Trophoblast cell (in vitro differentiated cells and primary cell): Measurements from ENCODE around the gene BMP10.

Source experiments
- DNase-seq, 2 donors: peaks; one replicate each; pipeline ENCODE4 v3.0.0-alpha.2; 2016
- H2AFZ ChIP-seq: 2 replicates; pipeline ENCODE4 v1.6.1; 2013; ENCODE audit warnings: low read length, moderate library complexity, mild to moderate bottlenecking; ENCODE audit not compliant: insufficient read depth, poor library complexity
- H2AK5ac ChIP-seq: 2 replicates; pipeline ENCODE4 v1.6.1; 2013; ENCODE audit warnings: mild to moderate bottlenecking, low read length
- H2BK120ac ChIP-seq: 2 replicates; pipeline ENCODE4 v1.6.1; 2013; ENCODE audit warnings: low read length, mild to moderate bottlenecking, moderate library complexity; ENCODE audit not compliant: insufficient read depth, poor library complexity
- H2BK12ac ChIP-seq: 2 replicates; pipeline ENCODE4 v1.6.1; 2013; ENCODE audit warnings: mild to moderate bottlenecking, low read length, moderate library complexity
- H2BK5ac ChIP-seq: 2 replicates; pipeline ENCODE4 v1.6.1; 2013; ENCODE audit warnings: low read length, low read depth, moderate library complexity, mild to moderate bottlenecking; ENCODE audit not compliant: poor library complexity
- H3K14ac ChIP-seq: 2 replicates; pipeline ENCODE4 v1.6.1; 2013; ENCODE audit warnings: mild to moderate bottlenecking, low read length
- H3K18ac ChIP-seq: 2 replicates; pipeline ENCODE4 v1.6.1; 2013; ENCODE audit warnings: mild to moderate bottlenecking, low read length
- H3K23ac ChIP-seq: 2 replicates; pipeline ENCODE4 v1.6.1; 2013; ENCODE audit warnings: low read length
- H3K27ac ChIP-seq: 2 replicates; pipeline ENCODE4 v1.5.1; 2013; ENCODE audit warnings: low read depth, mild to moderate bottlenecking, inconsistent platforms, low read length, moderate library complexity
- H3K27me3 ChIP-seq: 2 replicates; pipeline ENCODE4 v1.6.1; 2013; ENCODE audit warnings: inconsistent platforms, mild to moderate bottlenecking, low read length, moderate library complexity; ENCODE audit not compliant: insufficient read depth
- H3K36me3 ChIP-seq, 2 experiments: 1 replicate in 1 of 2; 2 replicates in 1 of 2; pipeline ENCODE4 v1.6.1; 2013; ENCODE audit warnings: low read length in 2 of 2, mild to moderate bottlenecking in 2 of 2, moderate library complexity in 1 of 2; ENCODE audit not compliant: insufficient read depth in 2 of 2, control insufficient read depth in 1 of 2
- H3K4ac ChIP-seq: 2 replicates; pipeline ENCODE4 v1.6.1; 2013; ENCODE audit warnings: low read depth, mild to moderate bottlenecking, low read length, moderate library complexity
- H3K4me1 ChIP-seq, 2 experiments: 1 replicate in 1 of 2; 2 replicates in 1 of 2; pipeline ENCODE4 v1.6.1; 2013; ENCODE audit warnings: low read length in 2 of 2, mild to moderate bottlenecking in 2 of 2, moderate library complexity in 1 of 2; ENCODE audit not compliant: insufficient read depth in 2 of 2, control insufficient read depth in 1 of 2
- H3K4me2 ChIP-seq: 2 replicates; pipeline ENCODE4 v1.6.1; 2013; ENCODE audit warnings: inconsistent platforms, mild to moderate bottlenecking, low read length, moderate library complexity
- H3K4me3 ChIP-seq: 2 replicates; pipeline ENCODE4 v1.5.1; 2013; ENCODE audit warnings: mild to moderate bottlenecking, low read depth, low read length, inconsistent platforms
- H3K79me1 ChIP-seq: one replicate; pipeline ENCODE4 v1.6.1; 2013; ENCODE audit warnings: low read length
- H3K79me2 ChIP-seq: 2 replicates; pipeline ENCODE4 v1.6.1; 2013; ENCODE audit warnings: low read length, mild to moderate bottlenecking; ENCODE audit not compliant: control insufficient read depth, insufficient read depth, poor library complexity
- H3K9ac ChIP-seq: 2 replicates; pipeline ENCODE4 v1.6.1; 2013; ENCODE audit warnings: mild to moderate bottlenecking, low read length
- H3K9me3 ChIP-seq: 2 replicates; pipeline ENCODE4 v1.6.1; 2013; ENCODE audit warnings: low read depth, mild to moderate bottlenecking, control low read depth, inconsistent platforms, low read length; ENCODE audit not compliant: insufficient read depth
- H4K12ac ChIP-seq: 2 replicates; pipeline ENCODE4 v1.6.1; 2013; ENCODE audit warnings: low read depth, mild to moderate bottlenecking, low read length, moderate library complexity
- H4K8ac ChIP-seq: 2 replicates; pipeline ENCODE4 v1.6.1; 2013; ENCODE audit warnings: low read depth, mild to moderate bottlenecking, low read length, moderate library complexity
- H4K91ac ChIP-seq: one replicate; pipeline ENCODE4 v1.6.1; 2013; ENCODE audit warnings: low read depth, mild to moderate bottlenecking, low read length, moderate library complexity
- WGBS: extraction: QIAGEN DNeasy Blood & Tissue Kit; methylation state at CpG from one replicate; pipeline ENCODE4 v1.1.7; 2013; ENCODE audit warnings: missing lambda C conversion rate; ENCODE audit not compliant: insufficient read length, insufficient coverage; ENCODE audit errors: extremely low coverage; 5-methylcytosine and 5-hydroxymethylcytosine counted together

BMP10 gene

GRCh38 chr2:68838641-68839040 lies 32.6 kb downstream of the BMP10 start:
- Histone ChIP-seq H3K79me1 (no peaks in the 10 kb centered on the region), H2AFZ (no peak overlapping the region), H3K9me3 (peaks cover 6% of the 10 kb centered on the region), H2BK5ac (no peak overlapping the region), H2AK5ac (no peak overlapping the region), H3K36me3 (no peaks in the 10 kb centered on the region), H3K79me2 (no peaks in the 10 kb centered on the region), H3K27ac (no peak overlapping the region), H3K4me1 (no peaks in the 10 kb centered on the region), H4K8ac (no peak overlapping the region), H3K18ac (no peak overlapping the region), H3K4me2 (no peak overlapping the region), H4K12ac (no peak overlapping the region), H4K91ac (no peak overlapping the region), H3K14ac (no peak overlapping the region), H2BK12ac (no peak overlapping the region), H3K9ac (no peak overlapping the region), H3K23ac (no peak overlapping the region), H2BK120ac (no peak overlapping the region), H3K4ac (no peak overlapping the region), H3K27me3 (no peaks in the 10 kb centered on the region), H3K4me3 (no peak overlapping the region)
- WGBS: no CpG with 5 or more reads among the region's 10 CpGs
- DNase-seq: no peak

GRCh38 chr2:68837861-68838341 lies 33.3 kb downstream of the BMP10 start:
- Histone ChIP-seq H3K36me3 (no peaks in the 10 kb centered on the region), H3K4me1 (no peaks in the 10 kb centered on the region), H3K79me1 (no peaks in the 10 kb centered on the region), H3K9ac (no peak overlapping the region), H3K27me3 (no peaks in the 10 kb centered on the region), H3K4ac (no peak overlapping the region), H4K8ac (no peak overlapping the region), H3K79me2 (no peaks in the 10 kb centered on the region), H3K27ac (no peak overlapping the region), H2BK120ac (no peak overlapping the region), H3K18ac (no peak overlapping the region), H3K4me2 (no peak overlapping the region), H4K91ac (no peak overlapping the region), H2BK12ac (no peak overlapping the region), H3K14ac (no peak overlapping the region), H3K23ac (no peak overlapping the region), H4K12ac (no peak overlapping the region), H2BK5ac (no peak overlapping the region), H2AK5ac (no peak overlapping the region), H3K4me3 (no peak overlapping the region), H3K9me3 (peaks cover 6% of the 10 kb centered on the region), H2AFZ (no peak overlapping the region)
- DNase-seq: no peak
- no CpG with 5 or more reads among the region's 3 CpGs for WGBS

DNA sequence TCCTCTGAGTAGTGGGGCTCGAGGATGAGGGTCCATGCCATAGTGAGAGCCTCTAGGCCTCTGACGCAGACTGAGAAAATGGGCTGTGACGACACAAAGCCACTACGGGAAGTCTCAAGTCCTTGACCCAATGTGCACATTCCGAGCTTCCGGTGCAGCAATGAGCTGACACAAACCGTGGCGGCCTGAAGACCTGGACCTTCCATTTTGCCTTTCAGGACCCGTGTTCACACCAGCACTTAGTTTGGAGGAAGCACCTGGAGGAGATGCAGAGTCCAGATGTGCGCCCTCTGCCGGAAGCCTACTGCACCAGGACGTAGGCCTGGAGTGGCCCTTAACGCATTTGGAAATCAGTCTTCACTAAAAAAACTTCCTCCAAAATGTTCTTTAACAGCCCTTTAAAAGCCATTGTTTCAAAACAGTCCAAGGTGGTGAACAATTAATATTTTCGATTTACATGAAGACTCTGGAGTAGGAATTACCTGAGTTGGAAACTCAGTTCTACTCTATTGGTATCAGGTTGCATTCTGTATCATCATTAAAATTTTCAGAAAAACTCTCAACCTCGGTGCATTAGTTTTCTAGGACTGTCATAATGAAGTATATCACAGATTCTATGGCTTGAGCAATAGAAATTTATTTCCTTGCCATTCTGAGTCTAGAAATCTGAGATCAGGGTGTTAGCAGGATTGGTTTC lies 33.9 kb downstream of the BMP10 start:
- no peak overlapping the region for H2BK12ac ChIP-seq
- no peak overlapping the region for H3K4ac ChIP-seq
- no peak overlapping the region for H2BK5ac ChIP-seq
- H3K27ac ChIP-seq: no peak overlapping the region
- H3K4me3 ChIP-seq: no peak overlapping the region
- DNase-seq: peak; percentile 67 to 86
- H3K27me3 ChIP-seq: no peaks in the 10 kb centered on the region
- no peak overlapping the region for H2BK120ac ChIP-seq
- no peaks in the 10 kb centered on the region for H3K79me2 ChIP-seq
- no peak overlapping the region for H3K18ac ChIP-seq
- no peaks in the 10 kb centered on the region for H3K36me3 ChIP-seq
- no peak overlapping the region for H4K91ac ChIP-seq
- peaks cover 6% of the 10 kb centered on the region for H3K9me3 ChIP-seq
- no peaks in the 10 kb centered on the region for H3K4me1 ChIP-seq
- H3K14ac ChIP-seq: no peak overlapping the region
- WGBS: no CpG with 5 or more reads among the region's 15 CpGs
- H4K8ac ChIP-seq: no peak overlapping the region
- no peak overlapping the region for H3K4me2 ChIP-seq
- peak overlapping the region; percentile 57 for H3K9ac ChIP-seq
- no peak overlapping the region for H3K23ac ChIP-seq
- no peak overlapping the region for H2AFZ ChIP-seq
- H3K79me1 ChIP-seq: no peaks in the 10 kb centered on the region
- no peak overlapping the region for H2AK5ac ChIP-seq
- H4K12ac ChIP-seq: no peak overlapping the region

GRCh38 chr2:68835621-68836020 lies 35.6 kb downstream of the BMP10 start:
- WGBS: no CpG with 5 or more reads among the region's 1 CpG
- no peak overlapping the region for H3K4me2 ChIP-seq
- no peak for DNase-seq

More at GRCh38 chr2:68835621-68836020, 35.6 kb downstream of the BMP10 start:
- H3K9me3 ChIP-seq: peaks cover 6% of the 10 kb centered on the region
- no peak overlapping the region for H3K4me3 ChIP-seq
- H4K91ac ChIP-seq: no peak overlapping the region
- H2AK5ac ChIP-seq: no peak overlapping the region
- H3K9ac ChIP-seq: no peak overlapping the region
- H3K27me3 ChIP-seq: no peaks in the 10 kb centered on the region
- H2BK5ac ChIP-seq: no peak overlapping the region
- H3K23ac ChIP-seq: no peak overlapping the region
- no peak overlapping the region for H2BK120ac ChIP-seq
- no peak overlapping the region for H3K18ac ChIP-seq
- no peak overlapping the region for H3K27ac ChIP-seq
- H2BK12ac ChIP-seq: no peak overlapping the region
- H3K4me1 ChIP-seq: no peaks in the 10 kb centered on the region
- no peak overlapping the region for H3K14ac ChIP-seq
- H2AFZ ChIP-seq: no peak overlapping the region
- H3K36me3 ChIP-seq: no peaks in the 10 kb centered on the region
- H3K79me1 ChIP-seq: no peaks in the 10 kb centered on the region
- H3K4ac ChIP-seq: no peak overlapping the region
- H4K12ac ChIP-seq: no peak overlapping the region
- no peak overlapping the region for H4K8ac ChIP-seq
- no peaks in the 10 kb centered on the region for H3K79me2 ChIP-seq
